ENCODE results near the gene WDR5. TPM values are rescaled to one million over a fixed set of nuclear protein-coding genes. Genes with fewer than 3 reads are reported as not detected.
"Not testable (repeated sequence)": the region's sequence is repeated elsewhere in the genome, so short reads cannot be mapped to it uniquely, and the experiment has no call there.

WDR5 gene
- total RNA-seq, 1 donor from 2014 or later, result 42.5 TPM

GRCh38 chr9:134101623-134102149, 34.2 kb upstream of the WDR5 start:
- no peak overlapping the region for H3K27ac Mint-ChIP-seq
- peaks cover 7% of the 10 kb centered on the region for H3K9me3 Mint-ChIP-seq
- DNase-seq (ENCODE audit: low spot score in 2 of 2, unreplicated experiment in 2 of 2), result no peak
- no peak for TF ChIP-seq CTCF (IDR thresholded peaks at IDR 0.05; ENCODE audit: unreplicated experiment)
- peaks cover 32% of the 10 kb centered on the region for H3K27me3 Mint-ChIP-seq (ENCODE audit: low read depth)
- no peaks in the 10 kb centered on the region for H3K36me3 Mint-ChIP-seq
- H3K4me1 Mint-ChIP-seq, result no peaks in the 10 kb centered on the region
- no peak overlapping the region for H3K4me3 Mint-ChIP-seq

GRCh38 chr9:134103391-134103998, 32.4 kb upstream of the WDR5 start:
- peaks cover 7% of the 10 kb centered on the region for H3K9me3 Mint-ChIP-seq
- peaks cover 32% of the 10 kb centered on the region for H3K27me3 Mint-ChIP-seq (ENCODE audit: low read depth)
- TF ChIP-seq CTCF (IDR thresholded peaks at IDR 0.05; ENCODE audit: unreplicated experiment), result no peak
- no peak for DNase-seq (ENCODE audit: low spot score in 2 of 2, unreplicated experiment in 2 of 2)
- no peak overlapping the region for H3K4me3 Mint-ChIP-seq
- H3K4me1 Mint-ChIP-seq, result no peaks in the 10 kb centered on the region
- no peak overlapping the region for H3K27ac Mint-ChIP-seq
- H3K36me3 Mint-ChIP-seq, result no peaks in the 10 kb centered on the region

- Mint-ChIP-seq H3K9me3 (no peaks in the 10 kb centered on the region), H3K27me3 (ENCODE audit: low read depth) (peaks cover 3% of the 10 kb centered on the region), H3K4me1 (no peaks in the 10 kb centered on the region), H3K27ac (peak overlapping the region; percentile 34), H3K4me3 (no peak overlapping the region), H3K36me3 (no peaks in the 10 kb centered on the region)
- no peak for DNase-seq (ENCODE audit: low spot score in 2 of 2, unreplicated experiment in 2 of 2)
- TF ChIP-seq CTCF (IDR thresholded peaks at IDR 0.05; ENCODE audit: unreplicated experiment), result no peak
These were observed 24.8 kb upstream of the WDR5 start for GRCh38 chr9:134111064-134111463.

- H3K36me3 Mint-ChIP-seq, result no peaks in the 10 kb centered on the region
- no peak for DNase-seq (ENCODE audit: low spot score in 2 of 2, unreplicated experiment in 2 of 2)
- no peak overlapping the region for H3K27ac Mint-ChIP-seq
- no peak overlapping the region for H3K4me3 Mint-ChIP-seq
- H3K9me3 Mint-ChIP-seq, result no peaks in the 10 kb centered on the region
- no peaks in the 10 kb centered on the region for H3K4me1 Mint-ChIP-seq
- TF ChIP-seq CTCF (IDR thresholded peaks at IDR 0.05; ENCODE audit: unreplicated experiment), result no peak
- H3K27me3 Mint-ChIP-seq (ENCODE audit: low read depth), result no peaks in the 10 kb centered on the region
These were observed 23.3 kb upstream of the WDR5 start for GRCh38 chr9:134112561-134112960.

GRCh38 chr9:134118972-134119371, 16.9 kb upstream of the WDR5 start:
- not testable (repeated sequence) for H3K27me3 Mint-ChIP-seq (ENCODE audit: low read depth); H3K4me3 Mint-ChIP-seq; H3K9me3 Mint-ChIP-seq; DNase-seq (ENCODE audit: low spot score in 2 of 2, unreplicated experiment in 2 of 2); H3K4me1 Mint-ChIP-seq; H3K36me3 Mint-ChIP-seq; H3K27ac Mint-ChIP-seq

- no peaks in the 10 kb centered on the region for H3K9me3 Mint-ChIP-seq
- no peaks in the 10 kb centered on the region for H3K36me3 Mint-ChIP-seq
- no peaks in the 10 kb centered on the region for H3K27me3 Mint-ChIP-seq (ENCODE audit: low read depth)
- H3K4me3 Mint-ChIP-seq, result no peak overlapping the region
- no peak overlapping the region for H3K27ac Mint-ChIP-seq
- no peak for TF ChIP-seq CTCF (IDR thresholded peaks at IDR 0.05; ENCODE audit: unreplicated experiment)
- no peak for DNase-seq (ENCODE audit: low spot score in 2 of 2, unreplicated experiment in 2 of 2)
- peaks cover 4% of the 10 kb centered on the region for H3K4me1 Mint-ChIP-seq
These were observed 12.1 kb upstream of the WDR5 start for GRCh38 chr9:134123764-134124128.

Measured in mesothelial cell of epicardium (in vitro differentiated cells).